HFFc6 (cell line): ENCODE data around the gene RASAL2. TPM values are rescaled to one million over a fixed set of nuclear protein-coding genes. Genes with fewer than 3 reads are reported as not detected.

Experiments used
- DNase-seq: peaks from one replicate; pipeline ENCODE4 v3.0.0-alpha.2; 2018
- H3K27ac Mint-ChIP-seq: 2 replicates; pipeline ENCODE4 v1.8.0; 2020; ENCODE audit warnings: mild to moderate bottlenecking, mixed read lengths
- H3K27me3 Mint-ChIP-seq: 2 replicates; pipeline ENCODE4 v1.8.0; 2021; ENCODE audit warnings: mild to moderate bottlenecking, moderate library complexity, mixed read lengths; ENCODE audit not compliant: insufficient read depth
- H3K36me3 Mint-ChIP-seq: 2 replicates; pipeline ENCODE4 v1.8.0; 2021; ENCODE audit warnings: low read depth, mixed read lengths
- H3K4me1 Mint-ChIP-seq: 2 replicates; pipeline ENCODE4 v1.8.0; 2020; ENCODE audit warnings: low read depth, mixed read lengths
- H3K4me3 Mint-ChIP-seq: 2 replicates; pipeline ENCODE4 v1.8.0; 2020; ENCODE audit warnings: mild to moderate bottlenecking, moderate library complexity, mixed read lengths
- H3K9me3 Mint-ChIP-seq: 2 replicates; pipeline ENCODE4 v1.8.0; 2020; ENCODE audit warnings: mild to moderate bottlenecking, mixed read lengths
- CTCF ChIP-seq: fragments of 200-600 bp; sonication (generic); IDR thresholded peaks from 2 replicates; pipeline ENCODE4 v1.5.0; 2021; ENCODE audit warnings: antibody characterized with exemption, mild to moderate bottlenecking
- total RNA-seq, 6 experiments: library from RNA; stranded (reverse); fragmentation: NEBNext Ultra II Directional; extraction: Animal tissue kit (Norgen Biotek cat#: 25700); gene quantifications; 2 replicates in 1 of 6; 3 replicates in 5 of 6; pipeline ENCODE4 v1.2.3, GENCODE V29; 2021

Gene RASAL2
- total RNA-seq, 6 experiments from 2014 or later = 21.2 to 30.7 (median 24.4) TPM

GRCh38 chr1:178277793-178278530 is 184.1 kb downstream of the RASAL2 start:
- H3K9me3 Mint-ChIP-seq = no peaks in the 10 kb centered on the region
- H3K4me1 Mint-ChIP-seq = peaks cover 86% of the 10 kb centered on the region
- H3K36me3 Mint-ChIP-seq = peaks cover 14% of the 10 kb centered on the region
- H3K27me3 Mint-ChIP-seq = no peaks in the 10 kb centered on the region
- no peak overlapping the region for H3K4me3 Mint-ChIP-seq
- peak overlapping the region; percentile 13 for H3K27ac Mint-ChIP-seq
- TF ChIP-seq CTCF = no peak
- DNase-seq = no peak

GRCh38 chr1:178278916-178279686 is 185.2 kb downstream of the RASAL2 start:
- peaks cover 14% of the 10 kb centered on the region for H3K36me3 Mint-ChIP-seq
- no peak for DNase-seq
- peaks cover 86% of the 10 kb centered on the region for H3K4me1 Mint-ChIP-seq
- H3K9me3 Mint-ChIP-seq = no peaks in the 10 kb centered on the region
- no peak overlapping the region for H3K27ac Mint-ChIP-seq
- no peak overlapping the region for H3K4me3 Mint-ChIP-seq
- H3K27me3 Mint-ChIP-seq = no peaks in the 10 kb centered on the region
- no peak for TF ChIP-seq CTCF

GRCh38 chr1:178282949-178283367 is 189.1 kb downstream of the RASAL2 start:
- Mint-ChIP-seq H3K4me1 (peaks cover 60% of the 10 kb centered on the region), H3K9me3 (no peaks in the 10 kb centered on the region), H3K27me3 (no peaks in the 10 kb centered on the region; the same call in 1 of the 2 replicates), H3K27ac (peak overlapping the region; percentile 69), H3K36me3 (peaks cover 19% of the 10 kb centered on the region), H3K4me3 (no peak overlapping the region)
- TF ChIP-seq CTCF = peak; percentile 83
- DNase-seq = peak; percentile 67

- peaks cover 56% of the 10 kb centered on the region for H3K4me1 Mint-ChIP-seq
- no peaks in the 10 kb centered on the region for H3K9me3 Mint-ChIP-seq
- no peak for DNase-seq
- no peak for TF ChIP-seq CTCF
- peak overlapping the region; percentile 20; the same call in 1 of the 2 replicates for H3K4me3 Mint-ChIP-seq
- H3K27ac Mint-ChIP-seq = peak overlapping the region; percentile 69; the same call in 1 of the 2 replicates
- peaks cover 14% of the 10 kb centered on the region; the same call in 1 of the 2 replicates for H3K36me3 Mint-ChIP-seq
- H3K27me3 Mint-ChIP-seq = no peaks in the 10 kb centered on the region; the same call in 1 of the 2 replicates
Measured at GRCh38 chr1:178283409-178283808, 189.5 kb downstream of the RASAL2 start.

GRCh38 chr1:178284058-178284457 is 190.2 kb downstream of the RASAL2 start:
- H3K27ac Mint-ChIP-seq = peak overlapping the region; percentile 3; the same call in 1 of the 2 replicates
- no peaks in the 10 kb centered on the region for H3K9me3 Mint-ChIP-seq
- no peaks in the 10 kb centered on the region; the same call in 1 of the 2 replicates for H3K27me3 Mint-ChIP-seq
- no peak overlapping the region for H3K4me3 Mint-ChIP-seq
- H3K4me1 Mint-ChIP-seq = peaks cover 49% of the 10 kb centered on the region
- peaks cover 14% of the 10 kb centered on the region for H3K36me3 Mint-ChIP-seq
- DNase-seq = no peak
- TF ChIP-seq CTCF = peak; percentile 50; the same call in 1 of the 2 replicates
